HG03469 (cell line): Measurements from ENCODE around the gene MMEL1.

Experiments
- ATAC-seq: cut with Tn5 transposase; IDR thresholded peaks from one replicate; pipeline ENCODE4 v1.9.1; 2021; ENCODE audit warnings: mild to moderate bottlenecking, moderate library complexity, moderate number of reproducible peaks; ENCODE audit not compliant: unreplicated experiment

The MMEL1 gene

DNA sequence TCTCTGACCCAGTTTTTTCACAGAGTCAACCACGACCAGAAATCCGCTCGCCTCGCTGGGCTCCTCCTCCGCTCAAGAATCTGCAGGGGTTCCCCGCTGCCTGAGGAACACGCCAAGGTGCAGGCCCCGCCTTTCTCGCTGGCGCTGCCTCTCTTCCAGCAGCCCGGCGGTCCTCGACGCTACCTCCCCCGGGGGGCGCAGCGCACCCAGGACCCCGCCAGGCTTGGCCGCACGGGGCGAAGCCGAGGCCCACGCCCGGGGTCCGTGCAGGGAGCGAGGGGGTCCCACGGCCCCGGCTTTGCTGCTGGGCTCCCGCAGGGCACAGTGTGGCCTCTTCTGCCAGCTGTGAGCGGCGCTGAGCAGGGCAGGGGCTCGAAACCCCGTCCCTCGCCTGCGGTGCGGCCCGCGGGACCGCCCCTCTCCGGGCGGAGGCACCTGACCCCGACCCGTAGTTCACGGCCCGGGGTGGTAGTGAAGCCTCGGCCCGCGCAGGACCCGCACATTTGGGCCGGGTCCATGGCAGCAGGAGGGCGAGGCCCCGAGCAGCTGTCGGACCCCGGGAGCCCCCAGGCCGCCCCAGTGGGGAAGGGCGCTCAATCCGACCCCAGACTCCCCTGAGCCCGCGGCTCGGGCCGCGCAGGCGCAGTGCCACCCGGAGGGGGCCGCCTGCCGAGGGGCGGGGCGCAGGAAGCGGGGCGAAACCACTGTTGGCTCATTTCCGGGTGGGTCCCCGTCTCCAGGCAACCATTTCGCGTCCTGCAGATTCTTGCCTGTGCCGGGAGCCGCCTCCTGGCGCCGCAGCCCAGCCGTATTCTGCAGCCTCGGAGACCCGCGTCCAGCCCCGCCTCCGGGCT lies 10.0 kb upstream of the MMEL1 start:
- peak; percentile 72 for ATAC-seq

- ATAC-seq = no peak
These were observed 9.3 kb upstream of the MMEL1 start for GRCh38 chr1:2642131-2642559.

DNA sequence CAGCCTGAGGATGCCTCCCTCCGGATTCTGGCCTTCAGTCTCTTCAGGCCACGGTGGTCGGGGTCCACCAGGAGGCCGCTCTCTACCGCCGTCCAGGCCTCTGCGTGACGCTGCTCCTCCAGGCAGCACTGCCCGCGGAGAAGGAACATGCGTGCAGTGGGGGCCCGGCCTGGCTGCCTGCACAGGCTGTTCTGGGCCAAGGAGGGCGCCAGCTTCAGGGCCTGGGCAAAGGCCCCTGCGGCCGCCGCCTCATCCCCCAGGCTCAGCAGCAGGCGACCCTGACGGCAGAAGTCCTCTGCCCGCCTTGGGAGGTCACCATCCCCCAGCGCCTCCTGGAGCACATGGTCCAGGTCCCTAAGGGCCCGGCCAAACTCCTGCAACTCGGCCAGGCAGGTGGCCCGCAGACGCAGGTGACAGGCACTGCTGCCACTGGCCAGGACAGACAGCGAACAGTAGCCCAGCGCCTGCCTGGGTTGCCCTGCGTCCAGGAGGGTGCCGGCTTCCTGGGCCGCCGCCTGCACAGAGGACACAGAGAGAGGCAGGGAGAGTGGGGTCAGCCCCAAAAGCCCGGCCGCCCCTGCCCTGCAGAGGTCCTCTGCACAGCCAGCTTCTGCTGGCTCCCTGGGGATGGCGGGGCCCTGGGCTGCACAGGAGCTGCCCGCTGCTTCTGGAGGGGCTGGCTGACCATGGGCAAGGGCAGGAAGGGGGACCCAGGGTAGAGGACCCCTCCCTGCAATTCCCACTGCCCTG lies 8.7 kb upstream of the MMEL1 start:
- no peak for ATAC-seq

- no peak for ATAC-seq
These were observed 7.8 kb upstream of the MMEL1 start for GRCh38 chr1:2640626-2641025.

DNA sequence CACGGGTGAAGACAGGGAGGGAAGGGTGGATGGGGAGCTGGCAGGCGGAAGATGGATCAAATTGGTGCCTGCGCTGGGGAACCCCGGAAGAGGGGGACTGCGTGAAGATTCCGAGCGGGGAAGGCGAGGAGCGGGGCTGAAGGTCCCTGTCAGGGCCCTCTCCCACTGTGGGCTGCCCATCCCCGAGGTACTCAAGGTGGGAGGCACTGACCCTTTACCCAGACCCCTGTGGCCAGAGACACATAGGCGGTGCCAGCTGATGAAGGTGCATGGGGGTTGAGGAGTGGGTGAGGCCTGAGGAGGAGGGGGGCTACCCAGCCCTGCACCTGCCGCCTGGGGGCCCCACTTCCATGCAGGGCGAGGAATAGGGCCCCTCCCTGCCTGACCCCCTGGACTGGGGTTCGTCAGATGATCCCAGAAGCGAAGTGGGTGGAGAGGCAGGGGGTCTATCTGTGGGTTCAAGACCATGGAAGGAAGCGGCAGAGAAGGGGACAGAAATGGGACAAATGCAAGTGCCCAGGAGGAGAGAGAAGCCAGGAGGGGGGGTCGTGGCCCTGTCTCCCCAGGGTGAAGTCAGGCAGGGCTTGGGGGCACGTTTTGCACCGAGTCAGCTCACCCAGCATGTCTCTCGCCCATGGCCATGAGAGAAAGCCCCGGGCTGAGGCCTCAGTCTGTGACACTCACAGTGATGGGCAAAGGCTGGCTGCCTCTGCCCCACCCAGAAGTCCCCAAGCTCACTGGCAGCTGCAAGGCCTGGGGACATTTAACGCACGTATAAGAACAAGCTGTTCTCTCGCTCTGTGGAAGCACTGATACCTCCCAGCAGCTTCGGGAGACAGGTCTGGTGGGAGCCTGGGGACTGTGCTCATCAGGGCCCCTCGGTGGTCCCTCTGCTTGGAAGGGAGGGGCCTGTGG lies 7.0 kb upstream of the MMEL1 start:
- no peak for ATAC-seq

GRCh38 chr1:2639203-2639602 lies 6.4 kb upstream of the MMEL1 start:
- ATAC-seq = no peak

DNA sequence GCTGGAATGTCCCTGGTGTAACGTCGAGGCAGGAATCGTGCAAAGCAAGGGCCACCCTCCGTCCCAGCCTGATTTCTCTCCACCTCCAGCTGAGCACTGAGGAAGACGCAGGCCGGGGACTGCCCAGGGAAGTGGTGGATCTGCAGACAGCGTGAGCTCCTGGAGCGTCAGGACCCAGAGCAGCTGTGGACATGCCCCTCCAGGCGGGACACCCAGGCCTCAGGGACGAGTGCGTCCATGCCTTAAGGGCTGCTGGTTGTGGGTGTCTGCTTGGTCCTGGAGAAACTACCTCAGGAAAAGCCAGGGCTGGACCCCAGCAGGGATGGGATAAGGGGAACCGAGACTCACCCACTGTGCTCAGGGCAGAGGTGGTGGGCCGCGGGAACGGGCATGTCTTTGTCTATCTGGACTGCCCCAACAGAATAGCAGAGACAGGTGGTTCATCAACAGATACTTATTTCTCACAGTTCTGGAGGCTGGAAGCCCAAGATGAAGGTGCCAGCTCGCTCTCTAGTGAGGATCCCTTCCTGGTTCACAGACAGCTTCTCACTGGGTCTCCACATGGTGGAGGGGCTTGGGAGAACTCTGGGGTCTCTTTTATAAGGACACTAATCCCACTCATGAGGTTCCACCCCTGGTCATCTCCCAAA lies 5.8 kb upstream of the MMEL1 start:
- no peak for ATAC-seq

DNA sequence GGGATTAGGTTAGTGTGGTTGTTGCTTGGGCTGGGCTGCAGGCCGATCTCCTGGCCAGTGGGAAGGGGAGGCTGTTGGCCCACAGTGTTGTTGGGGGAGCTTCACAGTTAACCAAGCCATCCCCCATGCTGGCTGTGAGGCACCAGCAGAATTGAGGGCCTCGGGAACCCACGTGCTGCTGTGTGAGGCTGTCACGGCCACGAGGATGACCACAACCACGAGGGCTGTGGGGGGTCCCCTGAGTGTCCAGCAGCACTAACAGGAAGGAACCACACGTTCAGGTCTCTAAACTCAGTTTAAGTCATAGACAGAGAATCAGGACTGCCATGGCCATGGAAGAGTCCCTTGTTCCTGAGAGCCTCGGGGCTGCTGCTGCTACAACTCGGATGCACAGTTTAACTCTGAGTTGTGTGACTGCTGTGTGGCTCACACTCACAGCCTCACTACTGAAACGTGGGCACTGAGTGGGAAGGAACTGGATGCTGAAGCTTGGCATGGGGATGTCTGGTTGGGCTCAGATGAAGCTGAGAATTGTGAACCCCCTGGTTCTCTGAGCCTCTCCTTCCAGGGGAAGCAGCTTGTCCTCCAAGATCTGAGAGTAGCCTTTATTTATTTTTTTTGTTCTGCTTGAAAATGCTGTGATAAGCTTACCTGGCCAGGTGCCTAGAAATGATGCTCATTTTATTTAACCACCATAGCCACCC lies 4.8 kb upstream of the MMEL1 start:
- no peak for ATAC-seq

GRCh38 chr1:2636733-2637132 lies 3.9 kb upstream of the MMEL1 start:
- no peak for ATAC-seq

DNA sequence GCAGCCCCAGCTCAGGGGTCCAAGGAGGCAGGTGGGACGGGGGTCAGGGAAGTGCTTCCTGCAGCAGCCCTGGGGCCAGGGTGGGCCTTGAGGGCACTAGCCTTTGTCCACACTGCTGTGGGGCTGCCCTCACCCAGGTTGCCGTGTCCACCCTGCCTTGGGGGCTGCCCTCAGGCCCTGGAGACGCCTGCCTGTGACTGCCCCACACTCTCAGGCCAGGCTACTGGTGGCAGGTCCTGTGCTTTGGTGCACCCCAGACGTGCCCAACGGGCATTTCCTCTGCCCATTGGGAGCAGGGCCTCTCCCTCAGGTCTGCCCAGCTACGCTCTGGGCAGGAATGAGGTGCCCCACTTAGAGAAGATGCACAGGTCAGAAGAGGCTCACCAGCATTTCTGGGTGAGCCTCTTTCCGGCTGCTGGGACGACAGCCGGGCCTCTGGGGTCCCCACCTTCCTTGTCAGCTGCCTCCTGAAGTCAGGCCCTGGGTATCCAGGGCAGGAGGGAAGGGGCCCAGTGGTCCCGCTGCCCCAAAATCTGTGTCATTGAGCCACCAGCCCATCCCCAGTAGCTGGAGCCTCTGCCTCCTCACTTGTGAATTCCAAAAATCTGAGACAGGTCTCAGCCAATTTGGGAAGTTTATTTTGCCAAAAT lies 2.7 kb upstream of the MMEL1 start:
- no peak for ATAC-seq

DNA sequence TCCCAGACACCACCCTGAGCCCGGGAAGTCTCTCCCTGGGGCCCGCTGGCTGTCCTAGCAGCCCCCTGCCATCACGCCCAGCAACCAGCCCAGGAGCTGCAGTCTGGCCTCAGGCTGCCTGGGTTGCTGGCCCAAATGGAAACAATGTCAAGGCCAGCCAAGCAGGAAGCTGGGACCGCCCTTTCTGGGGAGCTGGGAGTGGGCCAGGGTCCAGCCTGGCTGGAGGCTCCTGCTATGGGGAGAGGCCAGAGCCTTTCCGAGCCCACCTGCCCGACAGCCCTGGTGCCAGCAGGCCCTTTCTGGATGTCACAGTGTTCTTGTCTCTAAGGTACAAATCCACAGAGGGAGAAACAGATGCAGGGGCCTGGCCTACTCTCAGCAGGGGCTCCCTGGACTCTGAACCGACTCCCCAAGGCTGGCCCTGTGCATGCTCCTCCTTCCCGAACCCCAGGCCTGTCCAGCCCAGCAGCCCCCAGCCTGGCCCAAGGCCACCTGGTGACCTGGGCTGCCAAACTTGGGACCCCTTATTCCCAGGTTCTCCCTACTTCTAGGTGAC lies 1.2 kb upstream of the MMEL1 start:
- ATAC-seq = no peak

DNA sequence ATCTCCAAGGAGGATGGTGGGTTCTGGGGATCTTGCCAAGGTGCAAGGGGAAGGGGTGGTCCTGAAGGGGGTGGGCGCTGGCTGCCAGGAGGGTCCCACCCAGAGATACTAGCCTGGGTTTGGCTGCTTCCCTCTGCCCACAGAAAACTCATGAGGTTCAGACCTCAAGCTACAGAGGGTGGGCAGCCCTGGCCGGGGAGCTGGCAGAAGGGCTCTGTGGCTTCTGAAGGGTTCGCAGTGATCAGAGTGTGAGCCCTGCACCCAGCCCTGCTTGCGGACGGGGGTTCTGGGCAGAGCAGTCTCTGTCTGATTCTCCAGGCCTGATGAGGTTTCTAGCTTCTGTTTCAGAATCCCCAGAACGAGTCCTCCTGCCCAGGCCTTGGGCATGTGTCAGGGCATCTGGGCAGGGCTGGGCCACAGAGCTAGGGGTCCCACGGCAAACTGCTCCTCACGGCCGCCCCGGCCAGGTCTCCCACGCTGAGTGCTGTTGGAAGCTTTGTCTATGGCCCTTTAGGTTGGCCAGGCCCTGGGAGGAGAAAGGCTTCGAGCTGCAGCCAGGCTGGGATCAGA lies 635 bp upstream of the MMEL1 start:
- ATAC-seq = no peak

DNA sequence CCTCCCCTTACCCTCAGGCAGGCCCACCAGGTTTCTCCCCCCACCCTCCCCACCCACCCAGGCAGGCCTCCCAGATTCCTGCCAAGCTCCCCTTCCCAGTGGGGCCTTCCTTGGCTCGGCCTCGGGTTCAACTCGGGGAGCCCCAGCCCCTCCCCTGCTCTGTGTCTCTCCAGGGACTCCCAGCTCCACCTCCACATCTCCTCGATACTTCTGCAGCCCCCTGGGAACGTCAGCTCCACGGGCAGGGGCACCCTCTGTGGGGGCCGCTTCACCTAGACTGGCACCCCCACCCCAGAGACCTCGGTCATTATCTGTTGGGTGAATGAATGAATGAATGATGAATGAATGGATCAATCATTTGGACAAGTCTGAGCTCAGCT lies 775 bp downstream of the MMEL1 start:
- ATAC-seq = no peak

DNA sequence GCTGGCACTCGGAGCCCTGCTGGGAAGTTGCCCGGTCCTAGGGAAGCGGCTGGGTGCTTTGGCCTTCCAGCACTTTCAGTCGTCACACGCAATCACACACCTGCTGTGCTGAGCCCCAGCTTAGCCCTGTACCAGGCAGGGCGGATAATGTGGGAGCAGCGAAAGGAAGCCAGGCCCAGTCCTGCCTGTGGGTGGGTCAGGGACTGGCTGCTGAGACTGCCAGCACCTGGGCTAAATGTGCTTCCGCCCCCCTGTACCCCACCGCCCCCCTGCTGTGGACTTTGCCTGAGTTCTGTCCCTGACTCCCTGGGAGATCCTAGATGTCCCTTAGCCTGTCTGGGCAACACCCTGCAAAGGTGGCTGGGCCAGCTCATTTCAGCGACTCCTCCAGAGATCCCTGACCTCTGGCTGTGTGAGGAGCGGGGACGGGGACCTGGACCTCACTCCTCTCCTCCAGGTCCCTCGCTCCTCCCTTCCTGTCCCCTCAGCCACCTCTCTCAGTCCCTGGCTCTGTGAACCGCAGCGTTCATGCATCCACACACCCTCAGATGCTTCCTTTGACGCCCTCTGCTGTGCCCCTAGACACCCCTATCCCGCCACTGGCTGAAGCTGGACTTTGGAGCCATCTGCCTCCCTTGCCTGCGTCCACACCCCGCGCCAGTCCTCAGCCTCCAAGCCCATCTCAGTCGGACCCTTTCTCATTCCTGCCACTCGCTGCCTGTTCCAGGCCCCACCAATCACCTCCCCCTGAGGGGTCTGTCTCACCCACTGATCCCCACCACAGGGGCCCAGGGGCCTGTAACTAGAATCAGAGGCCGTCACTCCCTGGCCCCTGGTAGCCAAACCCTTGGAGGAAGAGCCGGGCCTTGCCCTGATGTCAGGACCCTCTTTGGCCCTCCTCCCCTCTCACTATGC lies 1.4 kb downstream of the MMEL1 start:
- ATAC-seq = no peak

- no peak for ATAC-seq
These were observed 2.2 kb downstream of the MMEL1 start for GRCh38 chr1:2630498-2631135.

DNA sequence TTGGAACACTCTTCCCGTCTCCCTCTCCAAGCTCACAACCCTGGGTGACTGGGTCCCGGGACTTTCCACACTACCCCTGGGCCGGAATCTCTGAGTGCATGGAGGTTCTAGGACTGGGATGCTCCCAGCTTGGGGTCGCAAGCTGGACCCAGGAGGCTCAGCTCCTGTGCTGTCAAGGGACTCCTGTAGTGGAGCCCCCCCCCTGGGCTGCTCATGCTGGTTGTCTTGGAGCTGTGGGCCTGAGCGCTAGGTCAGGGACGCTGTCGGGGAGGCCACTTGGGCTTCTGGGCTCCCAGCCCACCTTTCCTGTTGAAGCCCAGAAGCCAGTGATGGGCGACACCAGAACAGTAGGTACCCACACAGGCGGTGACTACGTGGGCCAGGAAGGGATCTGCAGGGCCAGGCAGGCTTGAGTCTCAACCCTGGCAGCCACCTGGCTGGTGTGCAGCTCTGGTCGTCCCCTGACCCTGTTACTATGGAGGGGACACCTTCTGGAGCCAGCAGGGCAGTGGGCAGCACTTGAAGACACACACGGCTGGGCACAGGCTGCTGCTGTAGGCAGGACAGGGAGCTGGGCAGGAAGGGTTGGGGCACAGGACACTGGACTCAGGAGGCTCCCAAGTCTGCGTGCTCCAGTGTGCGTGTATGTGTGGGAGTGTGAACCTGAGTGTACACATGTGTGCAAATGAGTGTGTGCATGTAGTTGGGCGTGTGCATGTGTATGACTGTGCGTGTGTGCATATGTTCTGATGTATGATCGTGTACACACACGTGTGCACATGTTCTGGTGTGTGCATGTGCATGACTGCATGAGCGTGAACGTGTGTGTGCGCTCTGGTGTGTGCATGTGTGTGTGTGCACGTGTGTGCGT lies 3.0 kb downstream of the MMEL1 start:
- ATAC-seq = no peak
